Esophagus muscularis mucosa (tissue), 4 donors: ENCODE data around the gene TEAD2. TPM values are rescaled to one million over a fixed set of nuclear protein-coding genes. Genes with fewer than 3 reads are reported as not detected.

Experiments
- DNase-seq: peaks from one replicate; pipeline ENCODE4 v3.0.0-alpha.2; 2017; ENCODE audit errors: extremely low spot score
- H3K27ac ChIP-seq, 4 donors: fragments of 200-600 bp; sonication (generic); replicated peaks in 1 of 4; 1 replicate in 3 of 4; 2 replicates in 1 of 4; pipeline ENCODE4 v1.5.1; 2016 to 2019; ENCODE audit warnings: mild to moderate bottlenecking in 1 of 4
- H3K27me3 ChIP-seq, 4 donors: fragments of 200-600 bp; sonication (generic); one replicate each; pipeline versions ENCODE4 v1.5.1 to v1.6.0; 2016 to 2019
- H3K36me3 ChIP-seq, 4 donors: fragments of 200-600 bp; sonication (generic); one replicate each; pipeline ENCODE4 v1.5.1; 2016 to 2019
- H3K4me1 ChIP-seq, 4 donors: fragments of 200-600 bp; sonication (generic); one replicate each; pipeline ENCODE4 v1.5.1; 2016 to 2019
- H3K4me3 ChIP-seq, 4 donors: fragments of 200-600 bp; sonication (generic); 1 replicate in 2 of 4; 2 replicates in 2 of 4; pipeline ENCODE4 v1.5.1; 2016 to 2019; ENCODE audit warnings: mild to moderate bottlenecking in 4 of 4, moderate library complexity in 1 of 4
- H3K9me3 ChIP-seq, 4 donors: fragments of 200-600 bp; sonication (generic); 1 replicate in 3 of 4; 2 replicates in 1 of 4; pipeline ENCODE4 v1.5.1; 2016 to 2019
- EP300 ChIP-seq: sonication (generic); formaldehyde crosslinking; IDR thresholded peaks from one replicate; pipeline ENCODE4 v1.6.1; 2017; ENCODE audit warnings: antibody characterized with exemption
- POLR2A ChIP-seq: fragments of 450-650 bp; IDR thresholded peaks from one replicate; pipeline ENCODE4 v1.6.1; 2017; ENCODE audit warnings: antibody characterized with exemption, moderate library complexity, mild to moderate bottlenecking, low read depth
- POLR2AphosphoS5 ChIP-seq, 2 donors: sonication (generic); formaldehyde crosslinking; IDR thresholded peaks; one replicate each; pipeline ENCODE4 v1.6.1; 2017; ENCODE audit warnings: antibody characterized with exemption in 2 of 2
- WGBS: methylation state at CpG from one replicate; pipeline ENCODE4 v1.1.5; 2018; 5-methylcytosine and 5-hydroxymethylcytosine counted together
- intact Hi-C: fragments of 100-400 bp; cut with DNase I; formaldehyde crosslinking; loops from one replicate; pipeline ENCODE4 v1.15.1; 2023
- total RNA-seq, 4 donors: library from RNA; depleted of rRNA; stranded (reverse); fragments of >200 nt; gene quantifications; one replicate each; pipeline versions ENCODE4 v1.1.0 to v1.2.1, GENCODE V29; 2016
- TF ChIP-seq, protein P1 (sequence below), 3 experiments: fragments of 200-600 bp in 2 of 3; fragments of 450-650 bp in 1 of 3; sonication (generic) in 2 of 3; IDR thresholded peaks; one replicate each; pipeline ENCODE4 v1.5.1; 2017 to 2019; ENCODE audit warnings: antibody characterized with exemption in 3 of 3, mild to moderate bottlenecking in 2 of 3, moderate library complexity in 1 of 3

TEAD2 gene
- total RNA-seq, 4 donors from 2014 or later = 40.7 to 73.2 (median 60.5) TPM

DNA sequence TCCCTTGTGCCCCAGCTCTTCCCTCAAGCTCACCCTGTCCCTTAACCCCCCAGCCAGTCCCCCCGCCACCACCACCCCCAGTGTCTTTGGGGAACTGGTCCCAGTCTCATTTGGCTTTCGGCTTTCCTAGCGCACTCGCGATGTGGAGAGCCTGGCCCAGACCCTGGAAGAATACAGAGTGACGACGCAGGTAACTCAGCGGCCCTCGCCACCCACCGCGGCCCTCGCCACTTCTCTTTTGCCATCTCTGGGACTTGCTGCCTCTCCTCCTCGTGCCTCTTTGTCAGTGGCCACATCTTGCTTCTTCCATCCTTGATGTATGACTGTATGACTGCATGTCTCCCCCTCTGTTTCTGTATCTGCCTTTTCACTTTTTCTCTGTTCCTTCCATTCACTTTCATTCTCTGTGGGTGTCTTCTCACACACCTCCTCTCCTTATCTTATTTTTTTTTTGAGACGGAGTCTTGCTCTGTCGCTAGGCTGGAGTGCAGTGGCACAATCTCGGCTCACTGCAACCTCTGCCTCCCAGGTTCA, 45.3 kb upstream of the TEAD2 start:
- H3K36me3 ChIP-seq = no peaks in the 10 kb centered on the region
- H3K4me3 ChIP-seq = no peak overlapping the region
- no peak overlapping the region for H3K27ac ChIP-seq
- no peak for TF ChIP-seq POLR2A
- TF ChIP-seq, protein P1, sequence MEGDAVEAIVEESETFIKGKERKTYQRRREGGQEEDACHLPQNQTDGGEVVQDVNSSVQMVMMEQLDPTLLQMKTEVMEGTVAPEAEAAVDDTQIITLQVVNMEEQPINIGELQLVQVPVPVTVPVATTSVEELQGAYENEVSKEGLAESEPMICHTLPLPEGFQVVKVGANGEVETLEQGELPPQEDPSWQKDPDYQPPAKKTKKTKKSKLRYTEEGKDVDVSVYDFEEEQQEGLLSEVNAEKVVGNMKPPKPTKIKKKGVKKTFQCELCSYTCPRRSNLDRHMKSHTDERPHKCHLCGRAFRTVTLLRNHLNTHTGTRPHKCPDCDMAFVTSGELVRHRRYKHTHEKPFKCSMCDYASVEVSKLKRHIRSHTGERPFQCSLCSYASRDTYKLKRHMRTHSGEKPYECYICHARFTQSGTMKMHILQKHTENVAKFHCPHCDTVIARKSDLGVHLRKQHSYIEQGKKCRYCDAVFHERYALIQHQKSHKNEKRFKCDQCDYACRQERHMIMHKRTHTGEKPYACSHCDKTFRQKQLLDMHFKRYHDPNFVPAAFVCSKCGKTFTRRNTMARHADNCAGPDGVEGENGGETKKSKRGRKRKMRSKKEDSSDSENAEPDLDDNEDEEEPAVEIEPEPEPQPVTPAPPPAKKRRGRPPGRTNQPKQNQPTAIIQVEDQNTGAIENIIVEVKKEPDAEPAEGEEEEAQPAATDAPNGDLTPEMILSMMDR (IDR thresholded peaks at IDR 0.05) = no peak
- no peak for TF ChIP-seq POLR2AphosphoS5 (IDR thresholded peaks at IDR 0.05)
- TF ChIP-seq EP300 = no peak
- intact Hi-C loops = no loop called here
- no peak for DNase-seq
- H3K9me3 ChIP-seq = no peaks in the 10 kb centered on the region
- WGBS = 90% methylated on average over 16 of the region's 16 CpGs
- no peaks in the 10 kb centered on the region for H3K4me1 ChIP-seq
- H3K27me3 ChIP-seq = peaks cover 0 to 28% (median 0%) of the 10 kb centered on the region in 4 donors

DNA sequence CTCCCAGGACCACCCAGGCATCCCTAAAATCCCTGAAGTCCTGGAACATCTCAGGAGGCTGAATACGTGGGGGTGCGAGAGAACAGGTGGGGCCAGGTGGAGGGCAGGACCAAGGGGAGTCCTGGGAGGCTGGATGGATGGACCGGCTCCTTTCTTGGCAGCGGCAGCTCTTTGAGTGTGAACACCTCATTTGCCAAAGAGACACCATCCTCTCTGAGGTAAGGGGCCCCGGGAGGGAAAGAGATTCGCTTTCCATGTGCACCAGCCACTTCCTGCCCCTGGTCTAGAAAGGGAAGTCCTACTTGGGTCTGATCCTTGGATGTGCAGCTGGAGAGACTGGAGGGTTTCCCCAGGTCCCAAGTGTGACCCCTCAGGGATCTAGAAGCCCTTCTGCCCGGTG, 44.9 kb upstream of the TEAD2 start:
- 51% methylated on average over 7 of the region's 7 CpGs for WGBS
- Histone ChIP-seq H3K9me3 (no peaks in the 10 kb centered on the region), H3K27ac (no peak overlapping the region), H3K36me3 (no peaks in the 10 kb centered on the region), H3K4me3 (no peak overlapping the region), H3K4me1 (no peaks in the 10 kb centered on the region), H3K27me3 (peaks cover 0 to 28% (median 0%) of the 10 kb centered on the region in 4 donors)
- intact Hi-C loops = no loop called here
- TF ChIP-seq POLR2A (no peak), EP300 (no peak)
- TF ChIP-seq, protein P1 (IDR thresholded peaks at IDR 0.05) = no peak
- DNase-seq = no peak

DNA sequence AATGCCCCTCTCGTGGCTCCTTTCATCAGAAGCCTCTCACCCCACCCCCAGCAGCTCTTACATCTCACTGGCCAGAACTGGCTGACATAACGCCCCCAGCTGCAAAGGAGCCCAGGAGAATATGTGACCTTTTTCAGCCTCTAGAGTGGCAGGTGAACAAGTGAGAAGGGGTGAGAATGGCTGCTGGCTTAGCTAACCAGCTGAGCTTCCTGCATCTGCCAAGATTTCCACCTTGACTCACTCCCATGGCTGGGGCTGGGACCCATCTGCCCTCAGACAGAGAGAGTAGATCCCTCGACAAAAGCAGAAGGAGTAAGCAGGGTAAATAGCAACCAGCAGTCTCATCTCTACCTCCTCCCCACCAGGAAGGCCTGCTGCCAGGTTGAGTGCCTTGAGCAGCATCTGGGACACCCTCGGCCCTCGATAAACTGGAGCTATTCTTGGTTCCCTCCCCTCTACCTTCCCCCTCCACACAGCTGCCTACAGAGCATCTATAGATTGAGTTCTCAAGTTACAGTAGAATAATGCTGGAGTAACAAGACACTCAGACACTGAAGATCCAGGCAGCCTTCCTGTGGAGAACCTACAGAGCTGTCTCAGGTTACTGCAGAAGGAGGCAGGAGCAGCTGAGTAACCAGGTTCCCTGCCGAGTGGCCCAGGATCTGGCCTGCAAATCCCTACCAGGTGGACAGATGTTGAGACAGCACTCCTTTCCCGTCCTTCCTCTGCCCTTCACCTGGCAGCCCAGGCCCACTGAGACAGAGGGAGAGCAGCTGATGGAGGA, 41.4 kb upstream of the TEAD2 start:
- H3K36me3 ChIP-seq = no peaks in the 10 kb centered on the region
- H3K9me3 ChIP-seq = no peaks in the 10 kb centered on the region
- H3K27ac ChIP-seq = no peak overlapping the region
- no peak overlapping the region for H3K4me3 ChIP-seq
- intact Hi-C loops = no loop called here
- H3K4me1 ChIP-seq = no peaks in the 10 kb centered on the region
- DNase-seq = no peak
- 56% methylated on average over 7 of the region's 7 CpGs for WGBS
- TF ChIP-seq EP300 (no peak), POLR2AphosphoS5 (IDR thresholded peaks at IDR 0.05) (no peak), POLR2A (no peak)
- TF ChIP-seq, protein P1 (IDR thresholded peaks at IDR 0.05) = no peak
- H3K27me3 ChIP-seq = peaks cover 0 to 22% (median 0%) of the 10 kb centered on the region in 4 donors

DNA sequence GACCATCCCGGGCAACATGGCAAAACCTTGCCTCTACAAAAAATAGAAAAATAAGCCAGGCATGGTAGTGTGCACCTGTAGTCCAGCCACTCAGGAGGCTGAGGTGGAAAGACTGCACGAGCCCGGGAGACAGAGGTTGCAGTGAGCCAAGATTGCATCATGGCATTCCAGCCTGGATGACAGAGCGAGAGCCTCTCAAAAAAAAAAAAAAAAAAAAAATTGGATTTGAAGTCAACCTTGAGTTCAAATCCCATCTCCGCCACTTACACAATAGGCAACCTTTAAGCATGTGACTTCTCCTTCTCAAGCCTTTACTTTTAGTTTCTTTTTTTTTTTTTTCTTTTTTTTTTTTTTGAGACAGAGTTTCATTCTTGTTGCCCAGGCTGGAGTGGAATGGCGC, 37.8 kb upstream of the TEAD2 start:
- intact Hi-C loops = no loop called here
- no peak for DNase-seq
- Histone ChIP-seq H3K27me3 (peaks cover 0 to 33% (median 0%) of the 10 kb centered on the region in 4 donors), H3K9me3 (no peaks in the 10 kb centered on the region), H3K27ac (no peak overlapping the region), H3K36me3 (no peaks in the 10 kb centered on the region), H3K4me3 (no peak overlapping the region), H3K4me1 (no peaks in the 10 kb centered on the region)
- TF ChIP-seq EP300 (no peak), POLR2A (no peak), POLR2AphosphoS5 (IDR thresholded peaks at IDR 0.05) (no peak)
- TF ChIP-seq, protein P1 (IDR thresholded peaks at IDR 0.05) = no peak
- 88% methylated on average over 6 of the region's 6 CpGs for WGBS
